RPMI8226 (cell line): ENCODE results near the gene TNFRSF1B.
"Not testable (repeated sequence)": the region's sequence is repeated elsewhere in the genome, so short reads cannot be mapped to it uniquely, and the experiment has no call there.

ENCODE experiments used
- DNase-seq: peaks from one replicate; pipeline ENCODE4 v3.0.0-alpha.2; 2015

TNFRSF1B gene

DNA sequence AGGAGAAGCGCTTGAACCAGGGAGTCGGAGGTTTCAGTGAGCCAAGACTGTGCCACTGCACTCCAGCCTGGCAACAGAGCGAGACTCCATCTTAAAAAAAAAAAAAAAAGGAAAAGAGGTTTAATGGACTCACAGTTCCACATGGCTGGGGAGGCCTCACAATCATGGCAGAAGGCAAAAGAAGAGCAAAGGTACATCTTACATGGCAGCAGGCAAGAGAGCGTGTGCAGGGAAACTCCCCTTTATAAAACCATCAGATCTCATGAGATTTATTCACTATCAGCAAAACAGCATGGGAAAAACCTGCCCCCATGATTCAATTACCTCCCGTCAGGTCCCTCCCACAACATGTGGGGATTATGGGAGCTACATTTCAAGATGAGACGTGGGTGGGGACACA lies 57.3 kb downstream of the TNFRSF1B start:
- DNase-seq = not testable (repeated sequence)

DNA sequence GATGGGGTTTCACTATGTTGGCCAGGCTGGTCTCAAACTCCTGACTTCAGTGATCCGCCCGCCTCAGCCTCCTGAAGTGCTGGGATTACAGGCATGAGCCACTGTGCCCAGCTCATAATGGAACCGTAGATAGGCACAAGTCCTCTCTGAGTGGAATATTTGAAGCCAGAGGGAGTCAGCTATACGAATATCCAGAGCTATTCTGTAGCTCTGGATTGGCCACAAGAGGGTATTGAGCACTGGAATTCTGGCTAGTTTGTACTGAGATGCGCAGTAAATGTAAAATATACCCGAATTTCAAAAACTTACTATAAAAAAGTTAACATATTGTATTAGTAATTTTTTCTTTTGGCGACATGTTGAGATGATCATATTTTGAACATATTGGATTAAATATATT lies 62.2 kb downstream of the TNFRSF1B start:
- DNase-seq = no peak

DNA sequence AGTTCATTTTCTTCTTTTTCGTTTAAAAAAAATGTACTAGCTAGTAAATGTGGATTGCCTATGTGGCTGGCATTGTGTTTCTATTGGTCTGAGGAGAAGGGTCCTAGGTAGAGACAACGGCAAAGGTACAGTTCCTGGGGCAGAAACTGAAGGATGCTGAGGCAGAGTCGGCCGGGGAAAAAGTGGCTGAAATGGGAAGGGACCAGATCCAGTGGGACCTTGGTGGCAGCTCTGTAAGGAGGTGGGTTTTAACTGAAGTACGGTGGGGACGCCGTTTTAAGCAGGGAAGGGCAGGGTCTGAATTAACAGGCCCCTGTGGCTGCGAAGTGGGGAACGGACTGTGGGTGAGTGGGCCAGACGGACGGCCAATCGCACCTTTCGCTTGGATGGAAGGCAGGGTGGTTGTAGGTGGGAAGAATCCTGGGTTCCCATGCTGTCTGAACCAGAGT lies 62.6 kb downstream of the TNFRSF1B start:
- DNase-seq = no peak

DNA sequence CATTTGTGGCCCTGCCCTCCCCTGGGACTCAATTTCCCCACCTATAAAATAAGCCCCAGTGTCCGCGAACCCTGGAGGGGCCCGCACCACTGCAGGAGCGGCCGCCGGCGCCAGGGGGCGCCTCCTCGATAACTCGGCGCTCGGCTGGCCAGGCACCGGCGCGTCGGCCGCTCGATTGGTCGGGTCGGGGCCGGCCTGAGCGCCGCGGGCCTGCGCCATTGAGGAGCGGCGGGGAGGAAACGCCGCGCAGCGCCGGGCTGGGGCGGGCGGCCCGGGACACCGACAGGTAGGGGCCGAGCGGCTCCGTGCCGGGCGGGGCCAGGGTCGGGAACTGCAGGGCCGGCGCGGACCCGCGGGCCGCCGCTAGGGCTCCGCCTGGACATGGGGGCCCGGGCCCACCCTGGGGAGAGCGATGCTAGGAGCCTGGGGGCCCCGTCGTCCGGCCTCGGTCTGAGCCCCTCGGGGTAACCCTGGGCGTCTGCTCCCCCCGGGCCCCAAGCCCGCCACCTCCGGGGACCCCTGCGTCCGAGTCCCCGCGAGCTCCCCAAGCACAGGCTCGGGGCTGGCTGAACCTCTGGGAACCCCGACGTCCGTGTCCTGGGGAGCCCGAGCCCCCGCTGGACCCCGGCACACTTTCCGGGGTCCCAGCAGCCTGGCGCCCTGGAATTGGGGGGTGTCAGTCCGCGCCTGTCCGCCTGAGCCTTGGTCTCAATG lies 63.2 kb downstream of the TNFRSF1B start, which contains the start of gene VPS13D:
Gene VPS13D, plus strand, starts transcription at position 196 of the 714 bp plus-strand sequence. CDS start 4,237 bp downstream, outside the sequence.
- DNase-seq = peak; percentile 93

DNA sequence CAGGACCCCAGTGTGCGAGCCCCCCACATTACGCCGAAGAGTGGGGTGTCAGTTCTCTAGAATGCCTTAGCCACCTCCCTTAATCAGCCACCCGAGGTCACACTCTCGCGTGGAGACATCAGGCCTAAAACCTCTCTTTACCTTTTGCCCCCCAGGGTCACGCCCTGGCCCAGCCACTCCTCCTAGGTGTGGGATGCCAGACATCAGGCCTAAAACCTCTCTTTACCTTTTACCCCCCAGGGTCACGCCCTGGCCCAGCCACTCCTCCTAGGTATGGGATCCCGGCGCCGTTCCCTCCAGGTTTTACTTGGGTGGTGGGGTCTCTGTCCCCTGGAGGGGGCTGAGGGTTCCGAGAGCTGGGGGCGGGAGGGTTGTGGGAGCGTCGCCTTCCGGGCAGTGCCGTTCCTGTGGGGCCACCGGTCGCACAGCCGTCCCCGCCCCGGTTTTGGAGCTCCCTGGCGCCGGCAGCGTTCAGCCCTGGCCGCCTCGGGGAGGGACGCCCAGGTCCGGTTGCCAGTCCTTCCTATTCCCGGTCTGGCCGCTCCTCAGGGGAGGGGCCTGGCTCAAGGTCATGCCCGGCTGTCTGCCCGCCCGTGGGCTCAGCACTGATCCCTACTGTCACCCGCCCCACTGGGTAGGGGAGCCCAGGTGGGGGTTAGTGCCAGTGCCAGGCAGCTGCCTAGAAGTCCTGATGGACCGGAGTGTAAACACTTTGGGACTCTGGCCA lies 63.9 kb downstream of the TNFRSF1B start:
- DNase-seq = peak; percentile 33

DNA sequence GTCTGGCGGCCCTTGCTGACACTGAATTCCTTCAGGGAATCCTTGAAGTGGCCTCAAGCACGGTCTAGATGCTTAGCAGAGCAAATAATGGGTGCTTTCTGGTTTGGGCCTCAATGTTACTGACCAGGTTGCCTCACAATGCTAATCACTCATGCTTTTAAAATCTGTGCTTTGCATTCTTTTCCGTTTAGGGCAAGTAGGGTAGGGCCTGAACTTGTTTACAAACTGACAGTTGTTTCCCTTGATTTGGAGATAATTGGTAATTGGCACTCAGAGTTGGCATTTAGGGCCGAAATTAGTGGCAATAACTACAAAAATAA lies 64.4 kb downstream of the TNFRSF1B start:
- DNase-seq = no peak

DNA sequence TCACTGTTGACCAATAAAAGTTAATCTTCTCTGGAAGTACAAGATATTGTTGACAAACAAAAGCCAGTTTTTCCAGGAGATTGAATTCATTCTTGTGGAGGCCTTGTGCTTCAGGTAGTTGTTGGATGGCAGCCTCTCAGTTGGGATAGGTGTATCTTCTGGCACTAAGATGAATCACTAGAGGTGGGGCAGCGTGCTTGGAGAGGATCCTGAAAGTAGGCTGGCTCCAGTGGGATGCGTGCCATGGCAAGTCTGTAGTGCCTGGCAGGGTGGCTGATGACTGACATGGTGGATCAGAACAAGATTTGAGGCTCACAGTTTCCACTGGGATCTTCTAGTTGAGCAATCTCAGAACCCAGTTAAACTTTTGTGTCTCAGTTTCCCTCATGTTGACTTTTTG lies 65.4 kb downstream of the TNFRSF1B start:
- no peak for DNase-seq

DNA sequence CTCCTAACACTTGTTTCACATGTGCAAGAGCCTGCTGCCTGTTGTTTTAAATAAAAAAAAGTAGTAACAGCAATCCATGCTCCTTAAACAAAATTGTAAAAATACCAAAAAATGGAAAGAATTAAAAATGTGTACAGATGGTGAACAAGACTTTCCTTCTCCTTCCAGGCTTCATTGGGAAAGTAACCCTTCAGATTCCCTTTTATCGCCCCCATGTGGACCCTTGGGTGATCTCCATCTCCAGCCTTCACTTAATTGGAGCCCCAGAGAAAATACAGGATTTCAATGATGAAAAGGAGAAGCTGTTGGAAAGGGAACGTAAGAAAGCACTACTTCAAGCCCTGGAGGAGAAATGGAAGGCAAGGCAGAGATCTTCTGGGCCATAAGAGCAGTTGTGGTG lies 77.3 kb downstream of the TNFRSF1B start:
- peak; percentile 14 for DNase-seq

DNA sequence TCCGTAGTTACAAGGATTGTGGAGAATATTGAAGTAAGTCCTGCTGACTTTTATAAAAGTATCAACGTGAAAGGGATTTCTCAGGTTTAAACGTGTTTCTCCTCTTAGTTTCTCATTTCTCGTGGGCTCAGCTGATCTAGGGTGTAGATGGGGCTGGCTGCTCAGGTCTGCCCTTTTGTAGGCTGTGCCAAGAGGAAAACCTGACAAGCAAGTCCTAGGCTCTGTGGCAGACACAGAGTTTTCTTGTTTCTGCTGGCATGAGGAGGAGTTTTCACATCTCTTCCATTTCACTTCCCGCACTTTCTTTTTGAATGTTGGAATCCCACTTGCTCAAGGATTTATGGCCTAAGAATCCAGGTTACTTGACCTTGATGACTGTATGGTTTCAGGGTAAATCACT lies 77.8 kb downstream of the TNFRSF1B start:
- no peak for DNase-seq

DNA sequence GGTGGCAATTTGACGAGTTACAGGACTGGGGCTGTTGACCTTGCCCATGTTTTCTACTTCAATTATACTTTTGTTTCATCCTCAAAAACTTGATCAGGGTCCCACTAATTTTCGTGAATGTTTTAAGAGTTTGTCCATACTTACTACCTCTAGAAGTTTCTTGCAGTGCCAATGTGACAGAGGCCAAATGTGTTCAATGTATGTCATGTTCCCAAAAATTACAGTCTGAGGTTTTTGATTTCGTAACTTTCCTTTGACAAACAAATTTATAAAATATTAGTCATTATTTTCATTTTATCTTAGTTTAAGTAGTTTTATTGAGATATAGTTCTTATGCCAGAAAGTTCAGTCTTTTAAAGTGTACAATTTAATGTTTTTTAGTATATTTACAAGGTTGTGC lies 78.3 kb downstream of the TNFRSF1B start:
- no peak for DNase-seq

DNA sequence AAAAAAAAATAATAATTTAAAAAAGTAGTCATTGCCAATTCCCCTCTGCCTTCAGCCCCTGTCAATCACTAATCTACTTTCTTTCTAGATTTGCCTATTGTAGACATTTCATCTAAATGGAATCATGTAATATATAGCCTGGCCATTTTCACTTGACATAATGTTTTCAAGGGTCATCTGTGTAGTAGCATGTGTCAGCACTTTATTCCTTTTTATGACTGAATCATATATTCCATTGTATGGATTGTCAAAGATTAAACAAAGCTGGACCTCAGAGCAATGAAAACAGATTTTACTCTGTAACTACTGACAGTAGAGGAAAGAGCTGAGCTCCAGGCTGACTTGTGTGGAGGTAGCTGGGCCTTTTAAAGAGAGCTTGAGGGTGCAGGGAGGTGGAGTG lies 78.9 kb downstream of the TNFRSF1B start:
- DNase-seq = no peak

DNA sequence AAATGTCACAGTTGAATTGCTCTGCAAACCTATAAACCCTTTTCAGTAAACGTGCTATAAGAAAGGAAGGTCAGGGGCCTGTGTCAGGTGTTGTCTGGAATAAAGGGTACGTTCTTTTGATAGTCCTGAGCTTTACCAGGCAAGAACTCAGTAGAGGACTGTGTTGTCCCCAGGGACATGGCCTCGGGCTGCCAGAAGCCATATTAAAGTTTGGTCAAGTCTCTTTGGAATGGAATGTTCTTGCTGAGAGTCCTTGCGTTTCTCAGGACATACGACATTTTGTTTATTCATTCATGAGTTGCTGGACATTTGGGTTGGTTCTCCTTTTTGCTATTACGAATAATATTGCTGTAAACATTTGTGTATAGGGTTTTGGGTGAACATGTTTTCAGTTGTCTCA lies 79.8 kb downstream of the TNFRSF1B start:
- DNase-seq = no peak

DNA sequence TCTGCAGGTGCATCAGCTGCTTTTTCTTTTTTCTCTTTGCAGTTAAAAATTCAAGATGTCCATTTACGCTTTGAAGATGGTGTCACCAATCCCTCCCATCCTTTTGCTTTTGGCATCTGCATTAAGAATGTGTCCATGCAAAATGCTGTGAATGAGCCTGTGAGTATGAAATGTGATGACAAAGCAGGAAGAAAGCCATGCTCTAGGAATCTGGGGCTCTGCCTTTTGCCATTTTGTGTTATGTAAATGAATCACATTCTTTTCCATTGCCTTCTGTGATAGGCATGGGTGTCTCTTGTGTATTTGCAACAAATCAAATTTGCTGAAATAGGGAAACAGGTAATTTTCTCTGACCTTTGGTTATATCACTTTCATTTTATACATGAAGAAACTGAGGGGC lies 82.4 kb downstream of the TNFRSF1B start:
- DNase-seq = no peak

DNA sequence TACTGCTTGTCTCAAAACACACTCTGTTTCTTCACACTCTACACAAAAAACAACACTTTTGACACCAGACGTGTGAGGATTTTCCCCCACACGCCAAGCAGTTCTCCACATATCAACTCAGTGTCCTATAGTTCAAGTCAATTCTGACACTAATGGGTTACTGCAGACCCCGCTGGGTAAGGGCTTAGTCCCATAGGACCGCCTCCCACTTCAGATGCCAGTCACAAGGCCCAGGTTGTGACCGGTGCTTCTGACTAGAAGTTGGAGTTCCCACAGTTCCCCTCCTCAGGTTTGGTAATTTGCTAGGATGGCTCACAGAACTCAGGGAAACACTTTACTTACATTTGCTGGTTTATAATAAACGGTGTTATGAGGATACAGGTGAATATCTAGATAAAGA lies 83.0 kb downstream of the TNFRSF1B start:
- no peak for DNase-seq

DNA sequence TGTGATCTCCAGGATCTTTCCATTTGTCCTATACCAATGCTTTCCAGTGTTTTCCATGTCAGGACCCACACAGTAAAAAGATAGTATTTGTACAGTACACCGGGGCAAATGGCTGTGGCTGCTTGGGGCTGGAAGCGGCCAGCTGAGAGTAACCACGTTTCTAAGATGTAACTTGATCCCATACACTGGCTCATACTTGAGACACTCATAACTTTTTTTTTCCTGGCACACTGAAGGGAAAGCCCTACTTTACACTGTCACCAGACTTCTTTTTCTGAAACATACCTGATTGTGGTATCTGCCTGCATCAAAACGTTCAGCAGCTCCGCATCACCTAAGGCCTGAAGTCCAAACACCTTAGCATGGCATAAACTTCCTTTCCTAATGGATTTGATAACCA lies 84.7 kb downstream of the TNFRSF1B start:
- no peak for DNase-seq

DNA sequence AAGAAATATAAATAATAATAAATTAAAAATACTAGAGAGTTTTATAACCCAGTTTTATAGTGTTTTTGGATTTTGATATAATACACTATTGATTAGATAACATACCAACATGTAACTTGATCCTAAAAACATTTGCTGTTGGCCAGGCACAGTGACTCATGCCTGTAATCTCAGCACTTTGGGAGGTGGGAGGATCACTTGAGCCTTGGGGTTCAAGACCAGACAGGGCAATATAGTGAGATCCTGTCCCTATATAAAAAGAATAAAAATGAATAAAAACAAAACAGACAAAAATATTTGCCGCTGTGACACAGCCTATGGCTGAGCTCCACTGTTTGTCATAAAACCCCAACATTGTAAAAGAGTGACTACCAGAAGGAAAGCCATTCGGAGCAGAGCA lies 89.1 kb downstream of the TNFRSF1B start:
- DNase-seq = no peak

DNA sequence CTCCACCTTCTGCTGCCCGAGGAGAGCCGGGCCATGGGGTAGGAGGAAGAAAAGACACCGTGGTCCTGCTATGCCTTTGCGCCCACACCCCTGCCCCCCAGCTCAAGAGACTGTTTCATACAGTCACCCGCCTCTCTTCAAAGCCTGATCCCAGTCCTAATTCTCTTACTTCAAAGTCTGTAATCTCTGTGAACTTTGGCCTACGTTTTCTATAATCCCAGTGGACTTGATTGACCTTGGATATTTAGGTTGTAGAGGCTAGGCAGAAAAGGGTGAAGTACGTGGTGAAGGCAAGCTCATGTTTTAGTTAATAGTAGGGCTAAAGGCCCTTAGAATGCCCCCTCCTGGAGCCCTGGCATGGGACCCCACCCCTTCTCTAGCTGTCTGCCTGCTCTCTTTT lies 91.5 kb downstream of the TNFRSF1B start:
- DNase-seq = no peak
